B cell (primary cell): ENCODE data around the gene RAN. TPM values are rescaled to one million over a fixed set of nuclear protein-coding genes. Genes with fewer than 3 reads are reported as not detected.

Experiments
- ATAC-seq: fragments of 200-7000 bp; cut with Tn5 transposase; one replicate; pipeline ENCODE4 v1.10.0; 2021; ENCODE audit warnings: low read depth, mild to moderate bottlenecking, moderate number of reproducible peaks, moderate library complexity
- CTCF ChIA-PET: fragments of 350-600 bp; sonication (Branson Sonifier 250); formaldehyde crosslinking; loops from one replicate; lab custom pipeline; 2021; ENCODE audit warnings: antibody characterized with exemption, inconsistent platforms; lab: Charles Lee
- POLR2A ChIA-PET: fragments of 350-600 bp; sonication (Branson Sonifier 250); formaldehyde crosslinking; loops from one replicate; lab custom pipeline; 2021; ENCODE audit warnings: antibody characterized with exemption; lab: Charles Lee
- DNase-seq: peaks from one replicate; pipeline ENCODE4 v3.0.0; 2013
- H2AFZ ChIP-seq: 2 replicates; pipeline ENCODE4 v1.6.1; 2012; ENCODE audit warnings: mild to moderate bottlenecking, low read depth, low read length; ENCODE audit not compliant: insufficient read depth, poor library complexity, severe bottlenecking
- H3K27ac ChIP-seq, 2 donors: 1 replicate in 1 of 2; 2 replicates in 1 of 2; pipeline ENCODE4 v1.5.1; 2012 to 2013; ENCODE audit warnings: low read length in 2 of 2, mild to moderate bottlenecking in 2 of 2, moderate library complexity in 1 of 2
- H3K27me3 ChIP-seq, 4 experiments: fragments of 200-600 bp in 1 of 4; sonication (generic) in 1 of 4; replicated peaks in 1 of 4; 1 replicate in 2 of 4; 2 replicates in 2 of 4; pipeline versions ENCODE4 v1.6.1 to v1.7.0; 2013 to 2016; ENCODE audit warnings: low read length in 3 of 4, mild to moderate bottlenecking in 2 of 4, mixed read lengths in 1 of 4, moderate library complexity in 1 of 4; ENCODE audit not compliant: insufficient read depth in 4 of 4, control insufficient read depth in 3 of 4; ENCODE audit errors: control extremely low read depth in 1 of 4
- H3K36me3 ChIP-seq, 2 experiments: replicated peaks in 1 of 2; 1 replicate in 1 of 2; 2 replicates in 1 of 2; pipeline versions ENCODE4 v1.6.1 to v1.7.1; 2013; ENCODE audit warnings: low read length in 1 of 2; ENCODE audit not compliant: insufficient read depth in 2 of 2, control insufficient read depth in 1 of 2; ENCODE audit errors: control extremely low read depth in 1 of 2, extremely low read depth in 1 of 2
- H3K4me1 ChIP-seq, 2 donors: fragments of 200-600 bp in 1 of 2; sonication (generic) in 1 of 2; 1 replicate in 1 of 2; 2 replicates in 1 of 2; pipeline versions ENCODE4 v1.5.1 to v1.6.1; 2013 to 2017; ENCODE audit warnings: low read length in 2 of 2; ENCODE audit not compliant: control insufficient read depth in 2 of 2, insufficient read depth in 2 of 2
- H3K4me2 ChIP-seq: replicated peaks from 2 replicates; pipeline ENCODE3; 2012; ENCODE audit warnings: mild to moderate bottlenecking, low read depth, low read length; ENCODE audit not compliant: poor library complexity, severe bottlenecking
- H3K4me3 ChIP-seq, 5 experiments: fragments of 200-600 bp in 1 of 5; sonication (generic) in 1 of 5; 1 replicate in 3 of 5; 2 replicates in 2 of 5; pipeline versions ENCODE4 v1.5.1 to v1.7.0; 2011 to 2016; ENCODE audit warnings: low read length in 4 of 5, mild to moderate bottlenecking in 4 of 5, low read depth in 2 of 5, control low read depth in 1 of 5, moderate library complexity in 1 of 5; ENCODE audit not compliant: insufficient read depth in 1 of 5; ENCODE audit errors: control extremely low read depth in 1 of 5, extremely low read depth in 1 of 5
- H3K79me2 ChIP-seq: fragments of 200-600 bp; sonication (generic); one replicate; pipeline ENCODE4 v1.6.0; 2016; ENCODE audit warnings: low read length; ENCODE audit not compliant: control insufficient read depth, insufficient read depth
- H3K9ac ChIP-seq: fragments of 200-600 bp; sonication (generic); 2 replicates; pipeline ENCODE4 v1.6.1; 2017; ENCODE audit warnings: mild to moderate bottlenecking, low read length, moderate library complexity
- H3K9me3 ChIP-seq, 3 donors: one replicate each; pipeline versions ENCODE4 v1.6.1 to v1.7.1; 2013; ENCODE audit warnings: low read length in 2 of 3; ENCODE audit not compliant: control insufficient read depth in 2 of 3, insufficient read depth in 1 of 3; ENCODE audit errors: control extremely low read depth in 1 of 3
- H4K20me1 ChIP-seq: 2 replicates; pipeline ENCODE4 v1.6.0; 2012; ENCODE audit warnings: mild to moderate bottlenecking, low read length; ENCODE audit not compliant: insufficient read depth, control insufficient read depth, poor library complexity, severe bottlenecking
- H3K27ac Mint-ChIP-seq: one replicate; pipeline ENCODE4 v1.8.0; 2021; ENCODE audit warnings: mixed read lengths
- H3K27me3 Mint-ChIP-seq: one replicate; pipeline ENCODE4 v1.8.0; 2021; ENCODE audit warnings: mixed read lengths
- H3K4me1 Mint-ChIP-seq: one replicate; pipeline ENCODE4 v1.8.0; 2021; ENCODE audit warnings: mixed read lengths
- H3K4me3 Mint-ChIP-seq: one replicate; pipeline ENCODE4 v1.8.0; 2021; ENCODE audit warnings: mixed read lengths
- H3K9me3 Mint-ChIP-seq: one replicate; pipeline ENCODE4 v1.8.0; 2022; ENCODE audit warnings: mixed read lengths; ENCODE audit not compliant: insufficient read depth
- CTCF ChIP-seq: fragments of 200-600 bp; IDR thresholded peaks from one replicate; pipeline ENCODE4 v1.8.0; 2022; ENCODE audit warnings: antibody characterized with exemption, mild to moderate bottlenecking
- EZH2 ChIP-seq: IDR thresholded peaks from 2 replicates; pipeline ENCODE4 v1.6.1; 2012; ENCODE audit warnings: borderline replicate concordance, low read depth, mild to moderate bottlenecking, moderate library complexity, low read length; ENCODE audit not compliant: insufficient read depth, poor library complexity, severe bottlenecking
- WGBS: methylation state at CpG from one replicate; pipeline ENCODE4 v1.1.5; 2013; ENCODE audit warnings: missing lambda C conversion rate; ENCODE audit not compliant: insufficient coverage; 5-methylcytosine and 5-hydroxymethylcytosine counted together
- intact Hi-C: fragments of 100-400 bp; cut with micrococcal nuclease; formaldehyde crosslinking; loops from one replicate; pipeline ENCODE4 v1.10.0; 2022
- polyA plus RNA-seq: library from polyadenylated mRNA; depleted of rRNA; stranded (reverse); fragments of >200 nt; gene quantifications from 2 replicates; pipeline ENCODE4 v1.2.3, GENCODE V29; 2012
- total RNA-seq, 2 donors: library from RNA; stranded (reverse); fragments of 120-200 nt in 1 of 2; gene quantifications; 1 replicate in 1 of 2; 2 replicates in 1 of 2; pipeline versions ENCODE4 v1.2.3 to v1.2.4, GENCODE V29; 2013 to 2022

The RAN gene
- total and polyA plus RNA-seq, 2 donors (not counting 1 experiment from before 2014, with no cell fraction given): 298 to 339 TPM

DNA sequence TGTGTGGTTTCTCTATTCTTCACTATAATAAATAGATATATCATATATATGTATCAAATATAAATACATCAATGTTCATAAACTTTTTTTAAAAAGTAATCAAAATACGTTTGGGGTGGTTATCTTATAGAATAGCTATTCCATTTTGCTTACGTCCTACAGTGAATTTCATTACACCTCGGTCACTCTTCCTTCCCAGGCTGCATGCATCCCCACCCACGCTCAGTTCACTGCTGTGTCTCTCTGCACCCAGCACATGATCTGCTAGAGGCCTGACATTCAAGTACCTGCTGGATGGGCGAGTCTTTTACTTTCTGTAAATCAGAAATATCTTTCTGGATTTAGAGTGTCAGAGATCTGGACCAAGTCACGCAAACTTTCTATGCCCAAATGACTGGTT, 36.4 kb upstream of the RAN start:
- no peaks in the 10 kb centered on the region for H3K36me3 ChIP-seq
- Mint-ChIP-seq H3K27me3 (no peaks in the 10 kb centered on the region), H3K4me1 (peaks cover 25% of the 10 kb centered on the region), H3K9me3 (no peaks in the 10 kb centered on the region), H3K27ac (no peak overlapping the region), H3K4me3 (no peak overlapping the region)
- no peaks in the 10 kb centered on the region for H4K20me1 ChIP-seq
- H3K9me3 ChIP-seq: no peaks in the 10 kb centered on the region
- CTCF ChIA-PET: interaction anchor here (1.0 to 1.5 kb wide), 2 partner anchors 10 to 18 kb away, joined by 3 read pairs; no protein-coding TSS in a partner anchor
- DNase-seq: no peak
- H3K4me3 ChIP-seq: no peak overlapping the region
- no peak overlapping the region for H3K4me2 ChIP-seq
- no peaks in the 10 kb centered on the region for H3K27me3 ChIP-seq
- ATAC-seq: no peak
- WGBS: 90% methylated on average over 2 of the region's 6 CpGs
- H3K79me2 ChIP-seq: peaks cover 16% of the 10 kb centered on the region
- TF ChIP-seq EZH2: no peak
- TF ChIP-seq CTCF: no peak
- intact Hi-C loops: no loop called here
- POLR2A ChIA-PET: no interaction called here
- H3K9ac ChIP-seq: no peak overlapping the region
- H3K27ac ChIP-seq: no peak overlapping the region
- H2AFZ ChIP-seq: no peak overlapping the region
- H3K4me1 ChIP-seq: peaks cover 10 to 17% of the 10 kb centered on the region in 2 donors

DNA sequence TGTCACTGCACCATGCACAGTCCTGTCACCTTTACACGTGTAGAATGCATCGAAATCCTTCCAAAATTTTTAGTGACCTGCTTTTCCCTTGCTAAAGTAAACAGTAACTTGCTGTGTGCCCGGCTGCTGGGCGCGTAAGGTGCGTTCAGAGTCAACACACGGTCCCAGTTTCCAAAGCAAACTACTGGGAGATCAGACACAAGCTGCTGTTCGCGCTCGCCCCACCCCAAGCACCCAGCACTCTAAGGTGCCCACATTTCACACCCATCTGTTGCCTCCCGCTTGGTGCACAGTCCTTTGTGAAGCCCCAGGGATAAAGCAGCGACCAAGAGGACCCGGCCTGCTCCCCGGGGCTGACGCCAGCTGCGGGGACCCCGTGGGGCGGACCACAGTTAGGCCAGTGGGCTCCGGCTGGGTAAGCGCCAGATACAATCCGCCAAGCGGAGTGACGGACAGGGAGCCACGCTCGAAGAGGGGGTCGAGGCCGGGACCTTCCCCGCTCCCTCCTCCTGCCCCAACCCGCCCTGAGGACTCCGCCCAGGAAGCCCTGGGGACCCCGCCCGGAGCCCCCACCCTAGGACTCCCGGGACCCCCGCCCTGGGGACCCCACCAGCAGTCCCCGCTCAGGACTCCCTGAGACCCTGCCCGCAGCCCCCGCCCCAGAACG, 33.4 kb upstream of the RAN start:
- POLR2A ChIA-PET: no interaction called here
- peaks cover 23% of the 10 kb centered on the region for H3K4me1 Mint-ChIP-seq
- Histone ChIP-seq H3K27me3 (no peaks in the 10 kb centered on the region), H4K20me1 (no peaks in the 10 kb centered on the region), H3K36me3 (no peaks in the 10 kb centered on the region), H3K4me2 (peak overlapping the region; percentile 91), H3K4me3 (peak overlapping the region in 4 of 5 experiments; percentile 42 to 60 (median 54)), H3K9me3 (no peaks in the 10 kb centered on the region), H3K79me2 (peaks cover 5% of the 10 kb centered on the region), H3K4me1 (peaks cover 10 to 17% of the 10 kb centered on the region in 2 donors), H2AFZ (peak overlapping the region; percentile 78), H3K9ac (peak overlapping the region; percentile 66), H3K27ac (no peak overlapping the region)
- peak; percentile 46 for DNase-seq
- 20% methylated on average over 36 of the region's 38 CpGs for WGBS
- TF ChIP-seq EZH2 (no peak), CTCF (no peak)
- peak overlapping the region; percentile 79 for H3K4me3 Mint-ChIP-seq
- no peaks in the 10 kb centered on the region for H3K27me3 Mint-ChIP-seq
- H3K9me3 Mint-ChIP-seq: no peaks in the 10 kb centered on the region
- H3K27ac Mint-ChIP-seq: peak overlapping the region; percentile 37
- CTCF ChIA-PET: interaction anchor here (1.1 to 1.7 kb wide), 3 partner anchors 12 to 32 kb away, joined by 3 to 5 read pairs (median 5); no protein-coding TSS in a partner anchor
- peak; percentile 16 for ATAC-seq
- intact Hi-C loops: no loop called here
